Effector memory CD8-positive, alpha-beta T cell (primary cell): ENCODE results near the gene ZCCHC10.
A peak's percentile ranks its signal among the peaks of the same experiment; 100 is the strongest.

Experiments
- ATAC-seq: fragments of 150-1000 bp; cut with Tn5 transposase; replicated peaks from 2 replicates; pipeline ENCODE4 v1.10.0; 2021; ENCODE audit warnings: mild to moderate bottlenecking, moderate library complexity
- DNase-seq, 3 experiments: peaks; one replicate each; pipeline ENCODE4 v3.0.0; 2021
- H3K27ac Mint-ChIP-seq, 2 donors: one replicate each; pipeline ENCODE4 v1.8.0; 2022; ENCODE audit warnings: mild to moderate bottlenecking in 2 of 2, mixed read lengths in 2 of 2, moderate library complexity in 2 of 2
- H3K27me3 Mint-ChIP-seq, 2 donors: one replicate each; pipeline ENCODE4 v1.8.0; 2022; ENCODE audit warnings: mixed read lengths in 2 of 2
- H3K36me3 Mint-ChIP-seq: one replicate; pipeline ENCODE4 v1.8.0; 2022; ENCODE audit warnings: mild to moderate bottlenecking, moderate library complexity, mixed read lengths; ENCODE audit not compliant: insufficient read depth
- H3K4me1 Mint-ChIP-seq, 2 donors: one replicate each; pipeline ENCODE4 v1.8.0; 2022; ENCODE audit warnings: low read depth in 2 of 2, mixed read lengths in 2 of 2
- H3K4me3 Mint-ChIP-seq, 2 donors: one replicate each; pipeline ENCODE4 v1.8.0; 2022; ENCODE audit warnings: mild to moderate bottlenecking in 2 of 2, mixed read lengths in 2 of 2, moderate library complexity in 2 of 2
- H3K9me3 Mint-ChIP-seq, 2 donors: one replicate each; pipeline ENCODE4 v1.8.0; 2022; ENCODE audit warnings: mixed read lengths in 2 of 2

Gene ZCCHC10

GRCh38 chr5:132952829-132953228 is 73.5 kb downstream of the ZCCHC10 start:
- H3K4me3 Mint-ChIP-seq, result no peak overlapping the region
- H3K27ac Mint-ChIP-seq, result no peak overlapping the region
- DNase-seq, result no peak
- no peak for ATAC-seq
- no peaks in the 10 kb centered on the region for H3K9me3 Mint-ChIP-seq
- H3K36me3 Mint-ChIP-seq, result peaks cover 44% of the 10 kb centered on the region
- H3K4me1 Mint-ChIP-seq, result peaks cover 28 to 51% of the 10 kb centered on the region in 2 donors
- no peaks in the 10 kb centered on the region for H3K27me3 Mint-ChIP-seq

- Mint-ChIP-seq H3K36me3 (peaks cover 44% of the 10 kb centered on the region), H3K4me3 (no peak overlapping the region)
Measured at GRCh38 chr5:132951897-132952296, 74.5 kb downstream of the ZCCHC10 start.

GRCh38 chr5:132949136-132949535 is 77.2 kb downstream of the ZCCHC10 start:
- DNase-seq (no peak), ATAC-seq (no peak)
- Mint-ChIP-seq H3K36me3 (peaks cover 37% of the 10 kb centered on the region), H3K27ac (peak overlapping the region in 1 of 2 donors; percentile 22), H3K9me3 (no peaks in the 10 kb centered on the region), H3K4me3 (no peak overlapping the region), H3K4me1 (peaks cover 27 to 55% of the 10 kb centered on the region in 2 donors), H3K27me3 (no peaks in the 10 kb centered on the region)

More at GRCh38 chr5:132951897-132952296, 74.5 kb downstream of the ZCCHC10 start:
- Mint-ChIP-seq H3K27ac (no peak overlapping the region), H3K9me3 (no peaks in the 10 kb centered on the region), H3K4me1 (peaks cover 28 to 53% of the 10 kb centered on the region in 2 donors), H3K27me3 (no peaks in the 10 kb centered on the region)
- DNase-seq (no peak), ATAC-seq (no peak)

- H3K9me3 Mint-ChIP-seq, result no peaks in the 10 kb centered on the region
Measured at GRCh38 chr5:132947671-132948070, 78.7 kb downstream of the ZCCHC10 start.

More at GRCh38 chr5:132947671-132948070, 78.7 kb downstream of the ZCCHC10 start:
- ATAC-seq (no peak), DNase-seq (no peak)
- H3K27ac Mint-ChIP-seq, result peak overlapping the region in 1 of 2 donors; percentile 47
- H3K27me3 Mint-ChIP-seq, result no peaks in the 10 kb centered on the region
- H3K4me1 Mint-ChIP-seq, result peaks cover 22 to 53% of the 10 kb centered on the region in 2 donors
- no peak overlapping the region for H3K4me3 Mint-ChIP-seq
- H3K36me3 Mint-ChIP-seq, result peaks cover 40% of the 10 kb centered on the region
